Small intestine (tissue), 7 donors: ENCODE results near the gene COL11A2. TPM values are rescaled to one million over a fixed set of nuclear protein-coding genes. Genes with fewer than 3 reads are reported as not detected.

Source experiments
- DNase-seq, 2 donors: peaks; one replicate each; pipeline versions ENCODE4 v3.0.0 to v3.0.0-alpha.2; 2013
- FAIRE-seq: peaks from 2 replicates; lab custom pipeline; 2012; peaks lifted over from hg19 to GRCh38; lab: Jason Lieb, UNC
- H3K27ac ChIP-seq, 3 donors: one replicate each; pipeline ENCODE4 v1.5.1; 2013; ENCODE audit warnings: low read length in 2 of 3, mild to moderate bottlenecking in 2 of 3, control low read depth in 1 of 3, inconsistent platforms in 1 of 3, low read depth in 1 of 3, moderate library complexity in 1 of 3
- H3K27me3 ChIP-seq, 3 donors: one replicate each; pipeline ENCODE4 v1.6.1; 2013; ENCODE audit warnings: low read length in 3 of 3, inconsistent platforms in 1 of 3; ENCODE audit not compliant: control insufficient read depth in 3 of 3, insufficient read depth in 3 of 3
- H3K36me3 ChIP-seq, 3 donors: one replicate each; pipeline ENCODE4 v1.6.1; 2013; ENCODE audit warnings: low read length in 3 of 3, inconsistent platforms in 1 of 3, low read depth in 1 of 3, mild to moderate bottlenecking in 1 of 3, moderate library complexity in 1 of 3; ENCODE audit not compliant: control insufficient read depth in 3 of 3, insufficient read depth in 2 of 3
- H3K4me1 ChIP-seq, 3 donors: one replicate each; pipeline ENCODE4 v1.6.1; 2013; ENCODE audit warnings: low read length in 2 of 3, inconsistent platforms in 1 of 3, low read depth in 1 of 3, mild to moderate bottlenecking in 1 of 3, moderate library complexity in 1 of 3; ENCODE audit not compliant: control insufficient read depth in 3 of 3, insufficient read depth in 2 of 3
- H3K4me3 ChIP-seq, 3 donors: one replicate each; pipeline ENCODE4 v1.5.1; 2013; ENCODE audit warnings: low read length in 3 of 3, control low read depth in 1 of 3, inconsistent platforms in 1 of 3, low read depth in 1 of 3, mild to moderate bottlenecking in 1 of 3, moderate library complexity in 1 of 3
- H3K9me3 ChIP-seq, 2 donors: one replicate each; pipeline ENCODE4 v1.6.1; 2013; ENCODE audit warnings: low read depth in 1 of 2, low read length in 1 of 2; ENCODE audit not compliant: control insufficient read depth in 2 of 2, insufficient read depth in 1 of 2
- WGBS, 3 donors: extraction: QIAGEN DNeasy Blood & Tissue Kit; methylation state at CpG; one replicate each; pipeline ENCODE4 v1.1.7; 2013; 5-methylcytosine and 5-hydroxymethylcytosine counted together
- polyA plus RNA-seq, 4 donors: library from polyadenylated mRNA; stranded (reverse) in 3 of 4; unstranded in 1 of 4; fragments of 200-250 nt in 3 of 4; fragments of 120-200 nt in 1 of 4; gene quantifications; one replicate each; pipeline versions ENCODE4 v1.2.1 to v1.2.3, GENCODE V29; 2013
- donor health status: healthy with polysubstance abuse.
- donor health status: control.
- donor health status: control.
- donor health status: Bipolar disorder and iron deficiency.
- donor health status: healthy.

The COL11A2 gene
- polyA plus RNA-seq, 4 donors: 0.27 to 7.5 (median 0.62) TPM

- Histone ChIP-seq H3K4me1 (peaks cover 4 to 24% (median 7%) of the 10 kb centered on the region in 3 donors), H3K9me3 (no peaks in the 10 kb centered on the region), H3K27ac (no peak overlapping the region), H3K27me3 (peaks cover 2 to 31% (median 3%) of the 10 kb centered on the region in 3 donors), H3K4me3 (no peak overlapping the region), H3K36me3 (peaks cover 0 to 25% (median 0%) of the 10 kb centered on the region in 3 donors)
- FAIRE-seq (no peak), DNase-seq (no peak)
- 81 to 87% (median 87%) methylated on average over 15 to 17 of the region's 17 CpGs for WGBS, 3 donors
These were observed 18.9 kb upstream of the COL11A2 start for GRCh38 chr6:33211136-33211535.

DNA sequence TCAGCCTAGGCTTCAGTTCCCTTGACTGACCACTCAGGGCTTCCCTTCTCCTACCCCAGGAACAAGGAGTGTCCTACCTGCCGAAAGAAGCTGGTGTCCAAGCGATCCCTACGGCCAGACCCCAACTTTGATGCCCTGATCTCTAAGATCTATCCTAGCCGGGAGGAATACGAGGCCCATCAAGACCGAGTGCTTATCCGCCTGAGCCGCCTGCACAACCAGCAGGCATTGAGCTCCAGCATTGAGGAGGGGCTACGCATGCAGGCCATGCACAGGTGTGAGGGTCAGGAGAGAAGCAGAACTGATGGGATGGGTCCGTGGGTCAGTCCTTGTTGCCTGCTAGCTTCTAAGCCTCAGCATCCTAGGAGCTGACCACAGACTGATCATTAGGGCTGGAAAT is 17.6 kb upstream of the COL11A2 start:
- Histone ChIP-seq H3K4me1 (peaks cover 4 to 33% (median 10%) of the 10 kb centered on the region in 3 donors), H3K27ac (no peak overlapping the region)
- 92 to 94% (median 94%) methylated on average over 10 of the region's 10 CpGs for WGBS, 3 donors

GRCh38 chr6:33208091-33208967 is 16.1 kb upstream of the COL11A2 start, which contains the start of gene RING1:
RING1 (plus strand) TSS chr6:33208500; CDS start chr6:33208823, 323 bp downstream.
- WGBS, 3 donors: 0% methylated on average over 47 to 84 of the region's 86 CpGs
- FAIRE-seq: no peak
- H3K4me1 ChIP-seq: peaks cover 4 to 34% (median 10%) of the 10 kb centered on the region in 3 donors
- peaks cover 0 to 6% (median 0%) of the 10 kb centered on the region in 3 donors for H3K27me3 ChIP-seq
- peak within 1 kb of the TSS; percentile 89 to 95 (median 90) for H3K27ac ChIP-seq
- H3K9me3 ChIP-seq: no peaks in the 10 kb centered on the region
- peaks cover 2 to 32% (median 3%) of the 10 kb centered on the region in 3 donors for H3K36me3 ChIP-seq
- H3K4me3 ChIP-seq: peak within 1 kb of the TSS; percentile 83 to 91 (median 87)
- DNase-seq: peak; percentile 79 to 94

More for the DNA sequence above, 17.6 kb upstream of the COL11A2 start:
- H3K36me3 ChIP-seq: peaks cover 0 to 25% (median 0%) of the 10 kb centered on the region in 3 donors
- DNase-seq: no peak
- H3K27me3 ChIP-seq: peaks cover 2 to 22% (median 3%) of the 10 kb centered on the region in 3 donors
- no peaks in the 10 kb centered on the region for H3K9me3 ChIP-seq
- no peak overlapping the region for H3K4me3 ChIP-seq
- no peak for FAIRE-seq

- Histone ChIP-seq H3K4me3 (peak overlapping the region; percentile 83 to 91 (median 87)), H3K36me3 (peaks cover 3 to 37% (median 8%) of the 10 kb centered on the region in 3 donors), H3K27ac (peak overlapping the region; percentile 89 to 95 (median 90)), H3K27me3 (no peaks in the 10 kb centered on the region), H3K4me1 (peaks cover 0 to 27% (median 7%) of the 10 kb centered on the region in 3 donors), H3K9me3 (no peaks in the 10 kb centered on the region)
- 1% methylated on average over 26 to 29 of the region's 29 CpGs for WGBS, 3 donors
- DNase-seq (peak; percentile 49 to 76), FAIRE-seq (no peak)
These were observed 15.4 kb upstream of the COL11A2 start for GRCh38 chr6:33207552-33208090.

DNA sequence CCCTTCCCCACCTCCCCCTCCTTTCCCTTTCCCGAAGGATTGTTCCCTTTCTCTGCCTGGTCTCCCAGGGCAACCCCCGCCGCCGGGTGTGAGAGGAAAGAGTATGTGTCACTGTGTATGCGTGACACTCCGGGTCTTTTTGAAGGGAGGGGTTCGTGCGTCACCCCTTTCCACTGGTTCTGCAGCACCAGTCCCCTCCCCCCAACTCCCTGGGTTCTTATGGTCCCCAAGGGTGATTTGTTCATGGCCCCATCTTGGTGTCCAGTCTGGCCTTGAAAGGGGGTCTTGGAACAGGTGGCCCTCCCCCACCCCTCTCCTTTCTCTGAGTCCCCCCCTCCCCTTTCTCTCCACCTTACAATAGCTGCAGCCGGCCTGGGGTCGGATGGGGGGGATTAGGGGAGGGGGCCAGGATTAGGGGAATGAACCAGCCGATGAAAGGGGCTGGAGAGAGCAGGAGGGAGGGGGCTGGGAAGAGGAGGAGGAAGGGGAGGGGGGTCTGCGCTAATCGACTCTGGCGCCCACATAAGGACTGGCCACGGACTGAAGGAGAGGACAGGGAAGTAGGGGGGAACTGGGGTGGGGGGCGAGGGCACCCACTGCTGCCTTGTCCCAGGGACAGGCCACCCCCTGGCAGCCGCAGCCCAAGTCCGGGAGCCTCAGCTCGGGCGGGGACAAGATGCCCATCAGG is 14.7 kb upstream of the COL11A2 start:
- no peaks in the 10 kb centered on the region for H3K9me3 ChIP-seq
- peak overlapping the region in 2 of 3 donors; percentile 83 to 91 for H3K4me3 ChIP-seq
- peak in 1 of 2 donors; percentile 53 for DNase-seq
- peak overlapping the region in 2 of 3 donors; percentile 90 to 95 for H3K27ac ChIP-seq
- WGBS, 3 donors: 25 to 43% (median 35%) methylated on average over 15 to 20 of the region's 20 CpGs
- no peaks in the 10 kb centered on the region for H3K27me3 ChIP-seq
- peaks cover 5 to 40% (median 12%) of the 10 kb centered on the region in 3 donors for H3K36me3 ChIP-seq
- H3K4me1 ChIP-seq: peaks cover 4 to 33% (median 7%) of the 10 kb centered on the region in 3 donors
- no peak for FAIRE-seq

DNA sequence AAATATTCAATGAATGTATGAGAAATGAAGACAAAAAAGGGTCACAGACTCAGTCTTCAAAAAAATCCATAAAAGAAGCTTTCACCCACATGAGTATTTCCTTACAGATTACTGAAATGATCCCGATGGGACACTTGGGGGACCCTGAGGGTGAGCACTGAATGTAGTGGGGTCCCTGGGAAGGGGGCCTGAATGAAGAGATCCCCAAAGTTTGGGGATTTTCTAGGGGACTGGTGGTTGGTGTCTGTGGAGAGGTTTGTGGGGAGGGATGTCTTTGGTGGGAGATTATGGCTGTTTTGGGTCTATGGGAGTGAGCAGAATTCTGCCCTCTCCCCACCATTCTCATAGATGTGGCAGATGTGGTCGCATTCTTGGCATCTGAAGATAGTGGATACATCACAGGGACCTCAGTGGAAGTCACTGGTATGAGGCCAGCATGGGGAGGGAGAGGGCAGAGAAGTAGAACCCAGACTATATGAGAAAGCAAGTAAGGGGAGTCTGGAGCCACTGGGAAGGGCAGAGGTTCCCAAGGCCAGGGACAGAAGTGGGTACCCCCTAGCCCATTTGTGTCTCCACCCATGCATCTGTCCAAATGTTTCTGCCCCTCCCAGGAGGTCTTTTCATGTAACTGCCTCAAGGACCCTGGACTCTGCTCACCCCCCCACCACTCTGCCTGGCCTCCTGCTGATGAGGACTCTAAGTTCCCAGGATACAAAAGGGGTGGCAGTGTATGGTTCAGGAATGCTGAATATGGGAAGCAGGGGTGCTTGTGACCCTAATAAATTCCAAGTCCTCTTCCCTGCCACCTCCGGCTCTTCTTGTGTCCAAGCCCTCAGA is 14.0 kb upstream of the COL11A2 start:
- H3K4me3 ChIP-seq: no peak overlapping the region
- peaks cover 9 to 39% (median 10%) of the 10 kb centered on the region in 3 donors for H3K4me1 ChIP-seq
- H3K36me3 ChIP-seq: peaks cover 5 to 39% (median 12%) of the 10 kb centered on the region in 3 donors
- DNase-seq: no peak
- no peaks in the 10 kb centered on the region for H3K27me3 ChIP-seq
- no peak for FAIRE-seq
- 77 to 81% (median 77%) methylated on average over 3 of the region's 3 CpGs for WGBS, 3 donors
- H3K27ac ChIP-seq: no peak overlapping the region
- H3K9me3 ChIP-seq: no peaks in the 10 kb centered on the region

- peak overlapping the region; percentile 63 to 71 (median 68) for H3K4me3 ChIP-seq
- no peaks in the 10 kb centered on the region for H3K9me3 ChIP-seq
- 30 to 43% (median 34%) methylated on average over 17 of the region's 17 CpGs for WGBS, 3 donors
- FAIRE-seq (no peak), DNase-seq (peak; percentile 21 to 35)
- peaks cover 9 to 39% (median 10%) of the 10 kb centered on the region in 3 donors for H3K4me1 ChIP-seq
- H3K27me3 ChIP-seq: no peaks in the 10 kb centered on the region
- peak overlapping the region; percentile 45 to 83 (median 57) for H3K27ac ChIP-seq
- peaks cover 5 to 34% (median 12%) of the 10 kb centered on the region in 3 donors for H3K36me3 ChIP-seq
These were observed 13.1 kb upstream of the COL11A2 start for GRCh38 chr6:33205191-33206026.
